Measurements from ENCODE around the gene GAREM1.

The GAREM1 gene

DNA sequence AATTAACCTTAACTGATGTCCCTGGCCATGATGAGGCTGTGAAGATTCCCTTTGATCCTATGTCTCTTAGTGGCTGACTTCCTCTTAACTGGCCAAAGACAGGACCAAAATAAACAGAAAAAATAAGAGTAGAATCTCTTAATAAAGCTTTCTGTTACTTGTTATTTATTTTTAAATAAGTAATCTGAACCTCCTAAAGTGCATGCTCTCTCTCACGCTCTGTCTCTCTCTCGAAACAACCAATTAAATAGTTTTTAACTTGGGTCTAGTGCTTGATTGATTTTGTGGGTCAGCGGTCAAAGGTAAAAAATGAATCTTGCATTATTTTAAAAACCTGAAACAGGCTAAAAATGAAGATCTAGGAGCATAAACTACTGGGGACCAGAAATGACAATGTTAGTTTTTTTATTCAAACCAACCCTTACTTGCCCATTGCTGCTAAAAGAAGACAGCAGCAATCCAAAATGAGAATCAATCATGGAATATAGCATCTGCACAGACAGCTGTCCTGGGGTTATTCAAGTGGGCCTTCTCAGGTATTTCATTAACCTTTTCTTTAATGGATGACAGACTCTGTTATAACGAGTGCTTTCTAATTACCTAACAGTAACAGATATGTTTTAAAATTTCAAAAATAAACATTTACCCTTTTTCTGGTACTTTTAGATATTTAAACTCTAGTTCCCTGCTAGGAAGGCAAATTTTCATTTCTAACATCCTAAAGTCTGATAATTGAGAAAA, 11.2 kb downstream of the GAREM1 start:
- H3K4me1 ChIP-seq (ENCODE audit: control insufficient read depth, insufficient read depth, low read length), result 0 out of 2 replicates have a peak, but pooled peaks cover 1% of the 10 kb centered on the region
- no peaks in the 10 kb centered on the region for H3K9me3 ChIP-seq (ENCODE audit: control insufficient read depth, insufficient read depth, low read length)
- H3K27ac ChIP-seq (ENCODE audit: low read length), result no peak overlapping the region
- no peaks in the 10 kb centered on the region for H3K27me3 ChIP-seq (ENCODE audit: control insufficient read depth, insufficient read depth, low read length)
- no peak overlapping the region for H3K4me3 ChIP-seq (ENCODE audit: low read length)
- no peaks in the 10 kb centered on the region; the same call in 1 of the 2 replicates for H3K36me3 ChIP-seq (ENCODE audit: control insufficient read depth, insufficient read depth, low read length)
- no peak for DNase-seq (ENCODE audit: low read depth, low spot score)
- WGBS (ENCODE audit: insufficient coverage, insufficient read length), result no CpG with 5 or more reads among the region's 4 CpGs

DNA sequence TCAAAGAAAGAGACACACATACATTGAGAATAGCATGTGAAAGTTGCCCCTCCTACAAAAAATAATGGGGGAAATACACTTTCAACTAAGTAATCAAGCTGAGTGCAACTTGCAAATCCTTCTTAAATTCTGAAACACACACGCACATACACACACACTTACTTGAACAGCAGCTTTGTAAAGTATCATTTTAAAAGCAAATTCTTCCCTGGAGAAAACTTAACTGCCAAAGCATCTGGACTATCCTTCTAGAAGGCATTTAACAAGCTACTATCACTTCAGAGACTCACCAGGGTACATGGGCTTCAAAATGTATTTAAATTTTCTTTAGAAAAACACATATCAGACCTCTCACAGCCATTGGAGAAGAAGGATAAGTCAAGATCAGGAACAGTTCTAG, 15.3 kb downstream of the GAREM1 start:
- Histone ChIP-seq H3K36me3 (ENCODE audit: control insufficient read depth, insufficient read depth, low read length) (no peaks in the 10 kb centered on the region), H3K4me1 (ENCODE audit: control insufficient read depth, insufficient read depth, low read length) (no peaks in the 10 kb centered on the region), H3K9me3 (ENCODE audit: control insufficient read depth, insufficient read depth, low read length) (no peaks in the 10 kb centered on the region), H3K27ac (ENCODE audit: low read length) (no peak overlapping the region), H3K4me3 (ENCODE audit: low read length) (no peak overlapping the region), H3K27me3 (ENCODE audit: control insufficient read depth, insufficient read depth, low read length) (no peaks in the 10 kb centered on the region)
- DNase-seq (ENCODE audit: low read depth, low spot score), result no peak
- no CpG with 5 or more reads among the region's 1 CpG for WGBS (ENCODE audit: insufficient coverage, insufficient read length)

DNA sequence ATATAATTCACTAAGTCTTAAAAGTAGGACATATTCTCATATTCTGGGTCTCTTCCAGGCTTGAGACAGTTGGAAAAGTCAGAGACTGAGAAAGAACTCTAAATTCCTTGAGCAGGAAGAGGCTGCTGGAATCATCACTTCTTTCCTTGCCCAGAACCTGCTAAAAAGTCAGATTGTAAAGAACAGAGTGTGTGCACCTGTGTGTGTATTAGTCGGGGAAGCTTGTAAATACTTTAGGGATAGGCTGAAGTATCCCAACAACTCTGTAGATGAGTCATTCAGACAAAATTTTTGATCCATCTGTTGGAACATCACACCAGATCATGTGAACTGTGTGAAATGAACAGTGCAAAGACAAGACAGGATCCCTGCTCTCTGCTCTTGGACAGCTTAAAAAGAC, 16.1 kb downstream of the GAREM1 start:
- Histone ChIP-seq H3K4me1 (ENCODE audit: control insufficient read depth, insufficient read depth, low read length) (no peaks in the 10 kb centered on the region), H3K27ac (ENCODE audit: low read length) (no peak overlapping the region), H3K27me3 (ENCODE audit: control insufficient read depth, insufficient read depth, low read length) (no peaks in the 10 kb centered on the region), H3K9me3 (ENCODE audit: control insufficient read depth, insufficient read depth, low read length) (no peaks in the 10 kb centered on the region), H3K4me3 (ENCODE audit: low read length) (no peak overlapping the region), H3K36me3 (ENCODE audit: control insufficient read depth, insufficient read depth, low read length) (no peaks in the 10 kb centered on the region)
- no peak for DNase-seq (ENCODE audit: low read depth, low spot score)
- WGBS (ENCODE audit: insufficient coverage, insufficient read length), result no CpG with 5 or more reads among the region's 1 CpG

DNA sequence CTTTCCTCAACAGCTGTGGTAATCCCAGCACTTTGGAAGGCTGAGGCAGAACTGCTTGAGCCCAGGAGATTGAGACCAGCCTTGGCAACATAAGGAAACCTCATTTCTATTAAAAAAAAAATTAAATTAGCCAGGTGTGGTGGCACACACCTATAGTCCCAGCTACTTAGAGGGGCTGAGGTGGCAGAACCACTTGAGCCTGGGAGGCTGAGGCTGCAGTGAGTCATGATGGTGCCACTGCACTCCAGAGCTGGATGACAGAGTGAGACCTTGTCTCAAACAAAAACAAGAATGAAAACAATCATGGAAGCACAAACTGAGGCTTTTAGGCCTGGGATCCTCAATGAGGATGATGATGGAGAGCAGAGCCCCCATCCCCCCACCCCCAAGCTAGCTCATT, 19.8 kb downstream of the GAREM1 start:
- Histone ChIP-seq H3K9me3 (ENCODE audit: control insufficient read depth, insufficient read depth, low read length) (no peaks in the 10 kb centered on the region), H3K4me3 (ENCODE audit: low read length) (no peak overlapping the region), H3K27ac (ENCODE audit: low read length) (no peak overlapping the region), H3K36me3 (ENCODE audit: control insufficient read depth, insufficient read depth, low read length) (no peaks in the 10 kb centered on the region), H3K4me1 (ENCODE audit: control insufficient read depth, insufficient read depth, low read length) (no peaks in the 10 kb centered on the region), H3K27me3 (ENCODE audit: control insufficient read depth, insufficient read depth, low read length) (no peaks in the 10 kb centered on the region)
- DNase-seq (ENCODE audit: low read depth, low spot score), result no peak

DNA sequence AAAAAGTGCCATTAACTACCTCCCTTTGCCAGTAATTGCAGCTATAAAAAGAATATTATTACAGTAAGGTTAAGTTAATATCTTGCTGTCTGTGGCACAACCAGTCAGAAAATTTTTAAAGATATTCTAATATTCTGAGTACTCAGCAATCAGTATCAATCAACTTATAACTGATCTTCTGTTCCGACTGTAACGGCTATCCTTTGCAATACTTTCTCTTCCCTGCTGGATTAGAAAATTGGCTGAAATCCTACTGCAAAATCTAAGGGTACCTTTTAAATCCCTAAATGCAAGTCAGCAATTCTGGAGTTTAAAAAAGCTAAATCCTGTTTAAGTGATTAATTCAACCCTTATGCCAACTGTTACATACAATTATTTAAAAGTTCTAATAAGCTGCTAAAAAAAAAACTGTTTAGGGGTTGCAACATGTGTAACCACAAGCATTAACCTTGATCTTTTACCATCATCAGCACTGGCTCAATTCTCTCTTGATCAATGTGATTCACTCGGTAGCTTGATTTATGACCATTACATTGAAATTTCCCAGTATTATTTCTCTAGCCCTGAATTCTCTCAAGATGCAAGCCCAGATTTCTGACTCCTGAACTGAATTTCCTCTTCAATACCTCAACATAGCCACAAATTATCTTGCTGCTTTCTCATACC, 20.5 kb downstream of the GAREM1 start:
- Histone ChIP-seq H3K27me3 (ENCODE audit: control insufficient read depth, insufficient read depth, low read length) (no peaks in the 10 kb centered on the region), H3K4me3 (ENCODE audit: low read length) (no peak overlapping the region), H3K27ac (ENCODE audit: low read length) (no peak overlapping the region), H3K9me3 (ENCODE audit: control insufficient read depth, insufficient read depth, low read length) (no peaks in the 10 kb centered on the region), H3K4me1 (ENCODE audit: control insufficient read depth, insufficient read depth, low read length) (no peaks in the 10 kb centered on the region), H3K36me3 (ENCODE audit: control insufficient read depth, insufficient read depth, low read length) (no peaks in the 10 kb centered on the region)
- no CpG with 5 or more reads among the region's 3 CpGs for WGBS (ENCODE audit: insufficient coverage, insufficient read length)
- DNase-seq (ENCODE audit: low read depth, low spot score), result no peak

DNA sequence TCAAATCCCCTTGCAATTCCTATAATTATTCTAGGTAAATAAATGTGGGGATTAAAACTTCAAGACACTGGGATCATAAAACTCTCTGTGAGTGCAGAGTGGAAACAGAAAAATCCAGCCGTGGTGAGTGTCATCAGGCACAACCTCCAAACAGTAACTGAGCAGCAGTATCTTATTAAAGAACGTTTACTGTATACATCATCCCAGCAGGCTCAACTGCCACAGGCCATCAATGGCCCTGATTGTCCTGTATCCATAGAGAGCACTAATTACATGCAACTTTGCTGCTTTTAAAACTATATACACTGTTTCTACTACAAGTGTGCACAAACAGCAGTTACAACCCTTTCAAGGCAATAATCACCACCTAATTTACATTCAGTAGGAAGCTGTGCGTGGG, 23.9 kb downstream of the GAREM1 start:
- Histone ChIP-seq H3K27ac (ENCODE audit: low read length) (no peak overlapping the region), H3K4me3 (ENCODE audit: low read length) (no peak overlapping the region), H3K27me3 (ENCODE audit: control insufficient read depth, insufficient read depth, low read length) (no peaks in the 10 kb centered on the region), H3K4me1 (ENCODE audit: control insufficient read depth, insufficient read depth, low read length) (no peaks in the 10 kb centered on the region), H3K36me3 (ENCODE audit: control insufficient read depth, insufficient read depth, low read length) (no peaks in the 10 kb centered on the region), H3K9me3 (ENCODE audit: control insufficient read depth, insufficient read depth, low read length) (no peaks in the 10 kb centered on the region)
- no peak for DNase-seq (ENCODE audit: low read depth, low spot score)
- no CpG with 5 or more reads among the region's 3 CpGs for WGBS (ENCODE audit: insufficient coverage, insufficient read length)

DNA sequence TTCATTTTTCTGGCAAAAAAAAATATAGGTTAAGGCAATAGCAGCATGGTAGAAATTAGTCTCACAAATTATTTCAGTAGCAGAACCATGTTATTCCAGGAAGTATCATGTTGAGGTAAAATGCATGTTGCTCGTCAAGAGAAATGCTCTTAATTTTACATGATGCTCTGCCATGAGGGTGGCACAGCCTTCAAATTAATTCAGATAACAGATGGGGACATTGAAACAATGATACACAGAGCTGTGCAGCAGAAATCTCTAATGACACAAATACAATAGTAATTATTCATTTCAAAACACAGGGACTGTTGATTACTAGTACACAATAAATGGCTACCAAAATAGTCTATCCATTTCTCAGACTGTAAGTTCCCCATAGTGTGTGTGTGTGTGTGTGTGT, 24.8 kb downstream of the GAREM1 start:
- Histone ChIP-seq H3K27me3 (ENCODE audit: control insufficient read depth, insufficient read depth, low read length) (no peaks in the 10 kb centered on the region), H3K4me3 (ENCODE audit: low read length) (no peak overlapping the region), H3K4me1 (ENCODE audit: control insufficient read depth, insufficient read depth, low read length) (no peaks in the 10 kb centered on the region), H3K9me3 (ENCODE audit: control insufficient read depth, insufficient read depth, low read length) (no peaks in the 10 kb centered on the region), H3K36me3 (ENCODE audit: control insufficient read depth, insufficient read depth, low read length) (no peaks in the 10 kb centered on the region), H3K27ac (ENCODE audit: low read length) (no peak overlapping the region)
- DNase-seq (ENCODE audit: low read depth, low spot score), result no peak
- no CpG with 5 or more reads among the region's 1 CpG for WGBS (ENCODE audit: insufficient coverage, insufficient read length)

DNA sequence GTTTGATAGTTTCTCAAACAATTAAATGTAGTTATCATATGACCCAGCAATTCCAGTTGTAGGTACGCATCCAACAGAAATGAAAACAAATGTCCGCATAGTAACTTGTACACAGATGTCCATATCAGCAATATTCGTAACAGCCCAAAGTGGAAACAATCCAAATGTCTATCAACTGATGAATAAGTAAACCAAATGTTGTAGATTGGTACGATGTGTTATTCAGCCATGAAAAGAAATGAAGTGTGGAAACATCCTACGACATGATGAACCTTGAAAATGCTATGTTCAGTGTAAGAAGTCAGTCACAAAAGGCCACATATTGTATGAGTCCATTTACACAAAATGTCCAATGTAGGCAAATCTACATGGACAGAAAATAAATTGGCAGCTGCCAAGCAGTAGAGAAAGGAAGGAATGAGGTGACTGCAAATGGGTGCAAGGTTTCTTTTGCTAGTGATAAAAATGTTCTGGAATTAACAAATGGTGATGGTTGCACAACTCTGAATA, 26.9 kb downstream of the GAREM1 start:
- no CpG with 5 or more reads among the region's 5 CpGs for WGBS (ENCODE audit: insufficient coverage, insufficient read length)
- H3K9me3 ChIP-seq (ENCODE audit: control insufficient read depth, insufficient read depth, low read length), result no peaks in the 10 kb centered on the region
- H3K4me1 ChIP-seq (ENCODE audit: control insufficient read depth, insufficient read depth, low read length), result no peaks in the 10 kb centered on the region
- no peak overlapping the region for H3K4me3 ChIP-seq (ENCODE audit: low read length)
- no peak for DNase-seq (ENCODE audit: low read depth, low spot score)
- no peak overlapping the region for H3K27ac ChIP-seq (ENCODE audit: low read length)
- no peaks in the 10 kb centered on the region for H3K27me3 ChIP-seq (ENCODE audit: control insufficient read depth, insufficient read depth, low read length)
- no peaks in the 10 kb centered on the region for H3K36me3 ChIP-seq (ENCODE audit: control insufficient read depth, insufficient read depth, low read length)

DNA sequence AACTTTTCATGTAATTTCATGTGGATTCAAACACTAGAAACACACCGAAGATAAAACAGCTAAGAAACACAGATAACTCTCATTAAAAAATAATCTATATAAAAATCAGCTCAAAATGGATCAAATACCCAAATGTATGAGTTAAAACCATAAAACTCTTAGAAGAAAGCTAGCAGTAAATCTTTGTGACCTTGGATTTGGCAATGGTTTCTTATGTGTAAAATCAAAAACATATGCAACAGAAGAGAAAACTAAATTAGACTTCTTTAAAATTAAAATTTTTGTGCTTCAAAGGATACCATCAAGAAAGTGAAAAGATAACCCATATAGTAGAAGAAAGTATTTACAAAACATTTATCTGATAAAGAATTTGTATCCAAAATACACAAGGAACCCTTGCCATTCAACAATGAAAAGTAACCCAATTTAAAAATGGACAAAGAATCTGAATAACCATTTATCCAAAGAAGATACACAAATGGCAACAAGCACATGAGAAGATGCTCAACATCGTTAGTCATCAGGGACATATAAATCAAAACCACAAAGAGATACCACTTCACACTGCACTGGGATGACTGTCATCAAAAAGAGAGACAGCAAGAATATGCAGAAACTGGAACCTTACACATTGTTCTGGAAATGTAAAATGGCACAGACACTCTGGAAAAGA, 27.5 kb downstream of the GAREM1 start:
- H3K27me3 ChIP-seq (ENCODE audit: control insufficient read depth, insufficient read depth, low read length), result no peaks in the 10 kb centered on the region
- no peaks in the 10 kb centered on the region for H3K9me3 ChIP-seq (ENCODE audit: control insufficient read depth, insufficient read depth, low read length)
- H3K4me3 ChIP-seq (ENCODE audit: low read length), result no peak overlapping the region
- H3K27ac ChIP-seq (ENCODE audit: low read length), result no peak overlapping the region
- peaks cover 2% of the 10 kb centered on the region; the same call in 1 of the 2 replicates for H3K4me1 ChIP-seq (ENCODE audit: control insufficient read depth, insufficient read depth, low read length)
- no CpG with 5 or more reads among the region's 2 CpGs for WGBS (ENCODE audit: insufficient coverage, insufficient read length)
- no peak for DNase-seq (ENCODE audit: low read depth, low spot score)
- no peaks in the 10 kb centered on the region for H3K36me3 ChIP-seq (ENCODE audit: control insufficient read depth, insufficient read depth, low read length)

DNA sequence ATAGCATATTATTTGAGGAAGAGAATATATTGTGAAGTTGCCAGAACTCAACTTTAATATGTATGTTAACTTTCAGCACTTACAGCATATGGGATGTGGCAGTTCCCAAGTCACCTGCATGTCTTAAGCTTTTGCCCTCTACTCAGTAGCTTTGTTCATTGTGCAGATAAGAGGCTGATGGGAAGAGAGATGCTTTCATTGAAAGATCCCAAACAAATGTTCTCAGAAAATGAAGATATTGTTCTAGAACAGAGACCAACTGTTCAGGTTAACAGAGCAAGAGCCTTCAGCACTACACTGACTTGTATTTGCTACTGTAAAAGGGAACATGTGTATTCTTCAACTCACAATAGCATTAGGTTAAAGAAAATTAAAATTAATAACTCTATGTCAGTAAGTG, 28.1 kb downstream of the GAREM1 start:
- H3K27ac ChIP-seq (ENCODE audit: low read length), result no peak overlapping the region
- no peaks in the 10 kb centered on the region for H3K36me3 ChIP-seq (ENCODE audit: control insufficient read depth, insufficient read depth, low read length)
- peaks cover 2% of the 10 kb centered on the region; the same call in 1 of the 2 replicates for H3K4me1 ChIP-seq (ENCODE audit: control insufficient read depth, insufficient read depth, low read length)
- H3K27me3 ChIP-seq (ENCODE audit: control insufficient read depth, insufficient read depth, low read length), result no peaks in the 10 kb centered on the region
- DNase-seq (ENCODE audit: low read depth, low spot score), result no peak
- H3K9me3 ChIP-seq (ENCODE audit: control insufficient read depth, insufficient read depth, low read length), result no peaks in the 10 kb centered on the region
- H3K4me3 ChIP-seq (ENCODE audit: low read length), result no peak overlapping the region

Data from iPS DF 6.9 (cell line).